H1 (cell line): ENCODE measurements around the gene ANK3. TPM values are rescaled to one million over a fixed set of nuclear protein-coding genes. Genes with fewer than 3 reads are reported as not detected.

Experiments used
- CTCF ChIA-PET: fragments of 300-600 bp; sonication (Branson Sonifier 250); formaldehyde crosslinking; loops from one replicate; lab custom pipeline; 2021; ENCODE audit not compliant: partially characterized antibody; lab: Charles Lee
- POLR2A ChIA-PET: fragments of 300-600 bp; sonication (Branson Sonifier 250); formaldehyde crosslinking; loops from one replicate; lab custom pipeline; 2021; ENCODE audit warnings: inconsistent platforms; ENCODE audit not compliant: partially characterized antibody; lab: Charles Lee
- DNase-seq, 2 experiments: peaks; one replicate each; pipeline versions ENCODE4 v3.0.0 to v3.0.0-alpha.2; 2010 to 2022; ENCODE audit warnings: low spot score in 2 of 2, low read depth in 1 of 2, mixed read lengths in 1 of 2
- FAIRE-seq: peaks from 2 replicates; lab custom pipeline; 2011; peaks lifted over from hg19 to GRCh38; lab: Jason Lieb, UNC
- H2AFZ ChIP-seq: 2 replicates; pipeline ENCODE4 v1.8.1; 2012; ENCODE audit warnings: low read length, inconsistent platforms
- H2AK5ac ChIP-seq: 2 replicates; pipeline ENCODE4 v1.6.1; 2013; ENCODE audit warnings: low read depth, low read length
- H2BK120ac ChIP-seq: replicated peaks from 2 replicates; pipeline ENCODE3; 2013; ENCODE audit warnings: low read depth, low read length, inconsistent platforms
- H2BK12ac ChIP-seq: 2 replicates; pipeline ENCODE4 v1.6.1; 2013; ENCODE audit warnings: low read depth, low read length
- H2BK15ac ChIP-seq: 2 replicates; pipeline ENCODE4 v1.6.1; 2013; ENCODE audit warnings: low read length
- H2BK20ac ChIP-seq: 2 replicates; pipeline ENCODE4 v1.6.1; 2013; ENCODE audit warnings: low read length
- H2BK5ac ChIP-seq: 2 replicates; pipeline ENCODE4 v1.6.1; 2013; ENCODE audit warnings: low read depth, low read length
- H3K14ac ChIP-seq: 2 replicates; pipeline ENCODE4 v1.6.1; 2013; ENCODE audit warnings: inconsistent platforms; ENCODE audit not compliant: insufficient read length
- H3K18ac ChIP-seq: 2 replicates; pipeline ENCODE4 v1.6.1; 2013; ENCODE audit warnings: low read length; ENCODE audit errors: extremely low read depth
- H3K23ac ChIP-seq: 2 replicates; pipeline ENCODE4 v1.6.1; 2013; ENCODE audit warnings: inconsistent platforms; ENCODE audit not compliant: insufficient read length
- H3K23me2 ChIP-seq: 2 replicates; pipeline ENCODE4 v1.6.1; 2013; ENCODE audit warnings: low read depth, low read length
- H3K27ac ChIP-seq: 2 replicates; pipeline ENCODE4 v1.6.1; 2011; ENCODE audit warnings: low read depth, low read length, inconsistent platforms
- H3K27me3 ChIP-seq, 4 experiments: replicated peaks in 1 of 4; 1 replicate in 1 of 4; 2 replicates in 3 of 4; pipeline versions ENCODE4 v1.6.1 to v1.8.1; 2011 to 2013; ENCODE audit warnings: low read length in 3 of 4, mild to moderate bottlenecking in 3 of 4, inconsistent platforms in 2 of 4, mixed read lengths in 2 of 4, moderate library complexity in 1 of 4; ENCODE audit not compliant: control insufficient read depth in 3 of 4, insufficient read depth in 3 of 4; ENCODE audit errors: extremely low read depth in 1 of 4
- H3K36me3 ChIP-seq, 4 experiments: 2 replicates each; pipeline versions ENCODE4 v1.6.1 to v1.8.1; 2011 to 2013; ENCODE audit warnings: mild to moderate bottlenecking in 4 of 4, low read length in 3 of 4, moderate library complexity in 2 of 4, control low read depth in 1 of 4, inconsistent platforms in 1 of 4; ENCODE audit not compliant: insufficient read depth in 4 of 4, control insufficient read depth in 2 of 4
- H3K4ac ChIP-seq: replicated peaks from 2 replicates; pipeline ENCODE3; 2013; ENCODE audit warnings: low read length, low read depth, mixed read lengths, inconsistent platforms; ENCODE audit not compliant: insufficient read length
- H3K4me1 ChIP-seq, 4 experiments: replicated peaks in 1 of 4; 1 replicate in 1 of 4; 2 replicates in 3 of 4; pipeline versions ENCODE4 v1.6.1 to v1.8.1; 2011 to 2013; ENCODE audit warnings: low read length in 3 of 4, inconsistent platforms in 2 of 4, mixed read lengths in 1 of 4; ENCODE audit not compliant: insufficient read depth in 4 of 4, control insufficient read depth in 3 of 4
- H3K4me2 ChIP-seq, 2 experiments: 2 replicates each; pipeline versions ENCODE4 v1.6.1 to v1.8.1; 2011 to 2013; ENCODE audit warnings: low read depth in 2 of 2, low read length in 2 of 2, control low read depth in 1 of 2, inconsistent platforms in 1 of 2, mild to moderate bottlenecking in 1 of 2; ENCODE audit not compliant: insufficient read depth in 1 of 2
- H3K4me3 ChIP-seq, 4 experiments: fragments of 200-600, 300-600 bp in 1 of 4; sonication (generic), shearing (Covaris generic), sonication (Bioruptor Twin) in 1 of 4; 2 replicates each; pipeline versions ENCODE4 v1.5.1 to v1.8.1; 2011 to 2016; ENCODE audit warnings: low read length in 4 of 4, low read depth in 3 of 4, control low read depth in 2 of 4, inconsistent platforms in 2 of 4, mild to moderate bottlenecking in 2 of 4, mixed read lengths in 1 of 4, moderate library complexity in 1 of 4; ENCODE audit not compliant: insufficient read depth in 2 of 4; ENCODE audit errors: extremely low read depth in 1 of 4
- H3K56ac ChIP-seq: replicated peaks from 2 replicates; pipeline ENCODE3; 2013; ENCODE audit warnings: low read depth, mild to moderate bottlenecking, mixed read lengths, low read length, inconsistent platforms; ENCODE audit not compliant: insufficient read length
- H3K79me1 ChIP-seq: 2 replicates; pipeline ENCODE4 v1.6.1; 2013; ENCODE audit warnings: low read depth, low read length, control low read depth
- H3K79me2 ChIP-seq, 2 experiments: 2 replicates each; pipeline versions ENCODE4 v1.6.1 to v1.8.1; 2012 to 2013; ENCODE audit warnings: low read length in 2 of 2, mild to moderate bottlenecking in 2 of 2, inconsistent platforms in 1 of 2; ENCODE audit not compliant: insufficient read depth in 2 of 2, control insufficient read depth in 1 of 2
- H3K9ac ChIP-seq, 4 experiments: replicated peaks in 1 of 4; 1 replicate in 1 of 4; 2 replicates in 3 of 4; pipeline versions ENCODE4 v1.6.1 to v1.8.1; 2011 to 2013; ENCODE audit warnings: low read depth in 3 of 4, low read length in 3 of 4, control low read depth in 2 of 4, mild to moderate bottlenecking in 2 of 4, moderate library complexity in 2 of 4, inconsistent platforms in 1 of 4; ENCODE audit errors: extremely low read depth in 1 of 4
- H3K9me3 ChIP-seq, 2 experiments: 2 replicates each; pipeline versions ENCODE4 v1.6.1 to v1.8.1; 2012 to 2013; ENCODE audit warnings: mild to moderate bottlenecking in 2 of 2, moderate library complexity in 2 of 2, control low read depth in 1 of 2, inconsistent platforms in 1 of 2, low read depth in 1 of 2, low read length in 1 of 2, mixed read lengths in 1 of 2; ENCODE audit not compliant: insufficient read depth in 2 of 2
- H4K20me1 ChIP-seq, 2 experiments: replicated peaks in 1 of 2; 2 replicates each; pipeline versions ENCODE3 to v1.8.1; 2011 to 2013; ENCODE audit warnings: inconsistent platforms in 2 of 2, low read length in 2 of 2, mild to moderate bottlenecking in 1 of 2; ENCODE audit not compliant: insufficient read depth in 2 of 2, control insufficient read depth in 1 of 2
- H4K5ac ChIP-seq: 2 replicates; pipeline ENCODE4 v1.6.1; 2013; ENCODE audit warnings: low read length, low read depth, mixed read lengths, inconsistent platforms; ENCODE audit not compliant: insufficient read length
- H4K8ac ChIP-seq: 2 replicates; pipeline ENCODE4 v1.8.0; 2013; ENCODE audit warnings: mild to moderate bottlenecking, moderate library complexity, low read length, inconsistent platforms; ENCODE audit not compliant: insufficient read depth; ENCODE audit errors: extremely low read depth
- H4K91ac ChIP-seq: replicated peaks from 2 replicates; pipeline ENCODE3; 2013; ENCODE audit warnings: low read length, mixed read lengths, inconsistent platforms; ENCODE audit not compliant: insufficient read length
- BACH1 ChIP-seq: IDR thresholded peaks from 2 replicates; pipeline ENCODE4 v1.6.1; 2012; ENCODE audit warnings: low read length, improper control_type of control experiment
- CTCF ChIP-seq, 3 experiments: IDR thresholded peaks; 1 replicate in 2 of 3; 2 replicates in 1 of 3; pipeline versions ENCODE4 v1.5.1 to v1.6.1; 2011; ENCODE audit warnings: low read length in 3 of 3, mild to moderate bottlenecking in 3 of 3, inconsistent platforms in 2 of 3, low read depth in 1 of 3, moderate library complexity in 1 of 3; ENCODE audit not compliant: insufficient read depth in 1 of 3; ENCODE audit errors: control extremely low read depth in 1 of 3
- POU5F1 ChIP-seq: IDR thresholded peaks from 2 replicates; pipeline ENCODE4 v1.6.1; 2011; ENCODE audit warnings: low read depth, mild to moderate bottlenecking, low read length, moderate library complexity
- RAD21 ChIP-seq, 2 experiments: IDR thresholded peaks in 1 of 2; conservative IDR thresholded peaks in 1 of 2; 2 replicates each; pipeline ENCODE4 v1.6.1; 2011; ENCODE audit warnings: low read depth in 2 of 2, low read length in 2 of 2, improper control_type of control experiment in 1 of 2, inconsistent platforms in 1 of 2, mild to moderate bottlenecking in 1 of 2, moderate library complexity in 1 of 2
- SP4 ChIP-seq: IDR thresholded peaks from 2 replicates; pipeline ENCODE4 v1.6.1; 2012; ENCODE audit warnings: low read length, inconsistent platforms
- ZNF274 ChIP-seq: IDR thresholded peaks from 2 replicates; pipeline ENCODE4 v1.7.0; 2012; ENCODE audit warnings: low read length, borderline replicate concordance; ENCODE audit errors: extremely low read depth
- WGBS, 2 experiments: shearing (Covaris generic) in 1 of 2; methylation state at CpG; one replicate each; pipeline versions ENCODE4 v1.1.6 to v1.1.7; 2013 to 2015; ENCODE audit warnings: low lambda C conversion rate in 2 of 2, mixed read lengths in 2 of 2, inconsistent platforms in 1 of 2, low coverage in 1 of 2, missing lambda C conversion rate in 1 of 2; ENCODE audit not compliant: insufficient replicate concordance in 2 of 2, insufficient coverage in 1 of 2, insufficient read length in 1 of 2; ENCODE audit errors: extremely low coverage in 1 of 2, missing lambda C conversion rate in 1 of 2; 5-methylcytosine and 5-hydroxymethylcytosine counted together
- polyA plus RNA-seq, 7 experiments: library from polyadenylated mRNA; depleted of rRNA in 3 of 7; stranded (reverse) in 5 of 7; unstranded in 2 of 7; fragments of >200 nt in 5 of 7; fragments of 200-250 nt in 2 of 7; gene quantifications; 1 replicate in 5 of 7; 2 replicates in 1 of 7; 4 replicates in 1 of 7; pipeline versions ENCODE4 v1.2.1 to v1.2.3, GENCODE V29; 2011 to 2013; ENCODE audit warnings: missing spikeins in 2 of 7, mixed read lengths in 2 of 7
- total RNA-seq: library from RNA; stranded (reverse); fragmentation: NEBNext Ultra II Directional; extraction: Animal tissue kit (Norgen Biotek cat#: 25700); gene quantifications from 2 replicates; pipeline ENCODE4 v1.2.1, GENCODE V29; 2021

The ANK3 gene
- total and polyA plus RNA-seq, 2 of the 8 experiments (the other 6 are each of a cell fraction or from before 2014, with no cell fraction given): 18.1 to 67.9 TPM

- Histone ChIP-seq H3K27ac (no peak overlapping the region), H3K23me2 (no peaks in the 10 kb centered on the region), H3K14ac (no peak overlapping the region), H2AFZ (no peak overlapping the region), H4K20me1 (no peaks in the 10 kb centered on the region), H2BK12ac (no peak overlapping the region), H3K4ac (no peak overlapping the region), H3K79me2 (no peaks in the 10 kb centered on the region), H3K4me1 (peaks cover 0 to 5% (median 1%) of the 10 kb centered on the region in 4 experiments; a peak in 1 of 7 replicates), H3K79me1 (no peaks in the 10 kb centered on the region), H2BK120ac (no peak overlapping the region), H2BK5ac (no peak overlapping the region), H2AK5ac (no peak overlapping the region), H3K4me2 (no peak overlapping the region), H3K4me3 (no peak overlapping the region), H3K23ac (no peak overlapping the region), H3K56ac (no peak overlapping the region), H3K18ac (no peak overlapping the region), H3K9ac (no peak overlapping the region), H3K27me3 (no peaks in the 10 kb centered on the region; a peak in 1 of 7 replicates), H4K91ac (no peak overlapping the region), H3K36me3 (peaks cover 0 to 2% (median 0%) of the 10 kb centered on the region in 4 experiments; a peak in 1 of 8 replicates), H4K5ac (no peak overlapping the region), H2BK15ac (no peak overlapping the region), H3K9me3 (no peaks in the 10 kb centered on the region), H4K8ac (no peak overlapping the region), H2BK20ac (no peak overlapping the region)
- TF ChIP-seq CTCF (IDR thresholded peaks at IDR 0.05; ENCODE audit: control extremely low read depth in 1 of 3, insufficient read depth in 1 of 3, low read depth in 1 of 3, low read length in 3 of 3): peak in 2 of 3 experiments; percentile 52 to 56; a peak in 2 of 4 replicates
- TF ChIP-seq ZNF274: no peak
- 0 out of 2 replicates have a peak, but pooled peaks have one; percentile 10 for TF ChIP-seq BACH1
- no peak for TF ChIP-seq SP4
- peak; percentile 69 to 70 for TF ChIP-seq RAD21 (IDR thresholded peaks at IDR 0.05 in 1 of 2, conservative IDR thresholded peaks at IDR 0.05 in 1 of 2; ENCODE audit: low read depth in 2 of 2, low read length in 2 of 2)
- no peak for TF ChIP-seq POU5F1
- DNase-seq (no peak), FAIRE-seq (peak; percentile 87)
- ChIA-PET CTCF (interaction anchor here (0.6 to 10.3 kb wide), 15 partner anchors 15 to 425 kb away, joined by 3 to 140 read pairs (median 3); no protein-coding TSS in a partner anchor), POLR2A (no interaction called here)
- 78% methylated on average over 2 of the region's 2 CpGs; no CpG with 5 or more reads in 1 of the 2 experiments for WGBS, 2 experiments
These were observed 289.5 kb downstream of the ANK3 start for GRCh38 chr10:60099998-60100747.
